HG02623 (cell line): ENCODE results near the gene KIAA1958.
"Not testable (repeated sequence)": the region's sequence is repeated elsewhere in the genome, so short reads cannot be mapped to it uniquely, and the experiment has no call there.

ENCODE experiments used
- ATAC-seq: cut with Tn5 transposase; IDR thresholded peaks from one replicate; pipeline ENCODE4 v1.9.1; 2021; ENCODE audit warnings: moderate library complexity; ENCODE audit not compliant: unreplicated experiment

Gene KIAA1958

DNA sequence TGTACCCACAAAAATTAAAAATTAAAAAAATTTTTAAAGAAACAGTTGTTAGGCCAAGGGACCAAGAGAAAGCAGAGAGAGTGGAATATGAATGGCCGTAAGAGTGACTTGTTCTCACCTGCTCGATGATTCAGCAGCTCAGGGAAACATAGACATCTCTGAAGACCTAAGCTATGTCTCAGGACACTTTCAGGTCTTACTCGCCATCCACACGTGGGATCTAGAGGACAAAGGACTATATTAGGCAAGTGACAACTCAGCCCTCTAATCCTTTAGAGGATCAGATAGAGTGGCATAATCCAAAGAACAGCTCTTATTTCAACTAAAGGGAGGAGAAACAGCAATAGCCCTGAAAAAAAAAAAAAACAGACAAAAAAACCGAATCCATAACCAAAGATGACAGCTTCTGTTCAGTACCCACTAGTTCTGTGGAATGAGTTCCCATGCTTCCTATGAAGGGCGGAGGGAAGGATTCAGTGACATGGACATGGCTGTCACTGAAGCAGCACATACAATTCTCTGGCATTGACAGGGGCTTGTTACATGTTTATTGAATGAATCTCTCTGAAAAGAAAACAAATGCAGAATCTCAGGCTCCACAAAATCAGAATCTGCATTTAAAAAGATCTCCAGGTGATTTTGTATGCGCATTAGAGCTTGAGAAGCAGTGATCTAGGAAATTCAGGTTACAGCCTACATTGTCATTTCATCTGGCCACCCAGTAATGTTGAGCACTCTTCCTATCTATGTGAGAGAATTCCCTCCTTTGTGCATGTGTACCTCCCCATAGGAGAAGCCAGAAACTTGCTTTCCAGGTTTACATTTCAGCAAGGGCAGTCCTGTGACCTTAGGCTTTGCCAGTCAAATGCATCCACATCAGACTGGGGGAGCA, 96.0 kb downstream of the KIAA1958 start:
- ATAC-seq, result no peak

DNA sequence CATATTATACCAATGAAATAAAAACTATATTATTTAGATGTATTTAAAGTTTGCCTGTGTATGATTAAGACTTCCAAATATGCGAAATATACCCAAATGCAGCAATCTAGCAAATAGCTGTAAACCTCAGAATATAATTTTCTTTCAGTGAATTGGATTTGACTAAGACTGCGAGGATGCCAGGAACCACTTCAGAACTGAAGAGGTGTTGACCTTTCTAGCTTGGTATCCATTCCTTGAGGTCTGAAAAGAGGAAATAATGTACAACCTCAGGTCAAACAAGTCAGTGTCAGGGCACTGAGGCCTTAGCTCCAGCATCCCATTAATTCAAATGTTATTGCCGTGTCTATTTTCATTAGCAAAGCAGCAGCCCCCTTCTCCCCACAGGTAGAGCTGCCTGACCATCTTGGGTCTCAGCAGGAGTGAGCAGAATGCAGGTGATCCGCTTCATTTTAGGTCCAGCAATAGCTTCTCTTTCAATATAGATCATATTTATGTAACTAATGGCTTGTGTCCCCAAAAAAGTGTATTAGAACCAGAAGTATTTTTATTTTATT, 100.0 kb downstream of the KIAA1958 start:
- ATAC-seq, result no peak

DNA sequence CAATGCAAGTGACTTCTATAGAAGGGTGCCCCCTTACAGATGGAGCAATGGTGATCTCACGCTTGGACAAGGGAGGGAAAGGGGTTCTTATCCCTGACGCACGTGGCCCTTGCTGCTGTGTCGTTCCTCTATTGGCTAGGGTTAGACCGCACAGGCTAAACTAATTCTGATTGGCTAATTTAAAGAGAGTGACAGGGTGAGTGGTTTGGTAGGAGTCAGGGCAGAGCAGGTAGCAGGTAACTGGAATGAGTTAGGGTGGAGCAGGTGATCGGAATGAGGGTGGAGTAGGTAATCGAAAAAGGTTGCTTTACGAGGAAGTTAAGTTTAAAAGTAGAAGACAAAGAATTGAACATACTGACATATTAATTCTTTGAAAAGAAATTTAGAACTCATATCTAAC, 105.2 kb downstream of the KIAA1958 start:
- not testable (repeated sequence) for ATAC-seq

DNA sequence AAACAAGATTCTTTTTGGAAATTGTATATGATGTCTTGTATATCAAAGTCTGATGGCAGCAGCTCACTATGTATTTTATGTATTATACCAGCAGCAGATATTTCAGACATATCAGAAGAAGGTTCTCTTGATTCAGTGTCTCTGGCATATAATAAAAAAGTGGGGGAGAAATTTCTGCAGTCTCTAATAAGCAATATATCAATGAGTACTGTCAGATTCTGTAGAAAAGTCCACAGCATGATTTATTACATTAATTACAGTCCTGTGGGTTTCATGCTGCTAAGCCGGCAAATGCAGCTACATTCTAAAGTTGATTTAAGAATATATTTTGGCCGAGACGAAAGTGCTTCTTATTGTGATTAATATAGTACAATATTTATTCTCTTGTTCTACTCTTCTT, 113.1 kb downstream of the KIAA1958 start:
- ATAC-seq, result no peak

DNA sequence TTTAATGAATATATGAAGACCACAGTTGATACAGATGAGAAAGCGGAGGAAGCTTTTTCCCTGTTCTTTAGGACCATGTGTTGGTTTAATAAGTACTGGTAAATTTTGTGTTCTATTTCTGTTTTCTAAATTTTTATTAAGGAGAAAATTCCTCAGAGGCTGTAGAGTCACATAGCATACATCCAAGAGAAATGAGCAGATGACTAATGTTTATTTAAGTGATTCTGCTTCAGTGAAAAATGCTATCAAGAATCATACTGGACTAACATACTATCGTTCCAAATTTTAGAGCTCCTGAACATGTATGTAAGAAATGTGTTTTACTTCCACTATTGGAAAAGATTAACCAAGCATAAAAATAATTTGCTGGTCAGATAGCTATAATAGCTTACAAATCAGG, 115.0 kb downstream of the KIAA1958 start:
- ATAC-seq, result no peak

DNA sequence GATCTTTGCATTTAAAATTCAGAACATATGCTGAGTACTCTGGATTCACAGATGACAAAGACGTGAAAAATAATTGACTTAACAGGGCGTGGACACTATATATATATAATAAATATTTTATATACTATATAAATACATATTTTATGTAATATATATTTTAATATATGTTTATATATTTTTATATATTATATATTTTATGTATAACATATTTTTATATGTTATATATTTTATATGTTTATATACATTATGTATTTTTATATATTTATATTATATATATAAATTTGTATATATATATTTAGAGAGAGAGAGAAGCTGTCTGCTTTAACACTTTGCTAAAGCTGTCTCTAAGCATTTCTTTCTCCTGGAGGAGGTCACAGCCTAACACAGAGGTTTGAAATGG, 118.2 kb downstream of the KIAA1958 start:
- ATAC-seq, result no peak

DNA sequence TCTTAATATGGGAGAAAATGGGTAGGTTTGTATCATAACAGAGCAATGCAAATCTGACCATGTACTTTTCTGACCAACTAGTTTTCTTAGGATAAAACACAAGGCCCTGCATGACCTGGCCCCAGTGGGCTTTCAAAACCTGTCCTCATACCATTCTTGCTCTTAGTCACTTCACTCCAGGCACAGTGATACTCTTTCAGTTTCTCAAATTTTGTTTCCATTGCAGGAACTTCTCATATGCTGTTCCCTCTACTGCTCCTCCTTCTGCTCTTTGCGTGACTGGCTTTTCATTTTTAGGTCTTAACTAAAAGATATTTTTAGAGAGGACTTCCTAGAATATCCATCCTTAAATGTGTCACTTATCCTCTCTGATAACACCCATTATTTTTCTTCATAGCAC, 118.9 kb downstream of the KIAA1958 start:
- peak; percentile 87 for ATAC-seq

DNA sequence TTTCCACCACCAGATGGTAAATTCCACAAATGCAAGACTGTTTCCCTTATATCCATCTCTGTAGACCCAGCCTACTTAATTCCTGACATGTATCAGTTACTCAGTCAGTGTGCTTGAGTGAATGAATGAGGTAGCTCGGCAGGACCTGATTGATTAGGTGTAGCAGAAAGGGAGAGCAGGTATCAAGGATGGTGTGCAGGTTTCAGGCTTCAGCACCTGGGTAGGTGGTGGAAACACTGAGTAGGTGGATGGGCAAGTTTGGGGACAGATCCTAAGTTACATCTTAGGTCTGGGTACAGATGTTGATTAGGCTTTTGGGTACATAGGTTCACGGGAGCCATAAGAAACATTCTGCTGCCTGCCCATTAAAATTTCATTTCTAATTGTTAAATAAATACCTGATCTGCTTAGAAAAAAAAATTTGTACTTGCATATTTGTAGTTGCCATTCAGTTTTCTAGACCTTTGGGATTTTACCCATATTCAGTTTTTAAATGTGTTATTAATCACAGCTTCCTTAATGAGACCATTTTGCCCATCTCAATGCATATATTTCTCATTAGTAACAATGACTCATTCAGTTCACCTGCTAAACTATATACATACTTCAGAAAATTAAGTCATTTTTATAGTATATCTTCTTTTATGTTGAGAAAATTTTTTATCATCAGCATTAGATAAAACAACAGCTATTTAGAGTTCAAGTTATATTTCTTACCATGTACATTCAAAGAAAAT, 119.5 kb downstream of the KIAA1958 start:
- no peak for ATAC-seq

DNA sequence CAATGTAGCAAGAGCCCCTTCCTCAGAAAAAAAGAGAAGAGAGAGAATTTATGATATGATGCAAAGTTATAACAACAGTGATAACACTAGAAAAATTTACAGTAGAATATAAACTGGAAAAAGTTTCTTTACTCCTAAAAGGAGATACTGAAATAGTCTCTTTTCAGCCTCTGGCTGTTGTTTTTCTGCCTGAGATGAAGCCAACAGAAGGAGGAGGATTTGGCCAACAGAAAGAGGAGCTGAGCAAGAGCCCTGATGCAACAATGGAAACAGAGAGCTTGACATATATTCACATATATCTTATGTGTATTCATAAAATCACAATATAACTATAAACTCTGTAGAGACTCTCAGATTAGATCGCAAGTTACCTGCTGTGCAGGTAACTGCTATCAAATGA, 122.2 kb downstream of the KIAA1958 start:
- no peak for ATAC-seq

DNA sequence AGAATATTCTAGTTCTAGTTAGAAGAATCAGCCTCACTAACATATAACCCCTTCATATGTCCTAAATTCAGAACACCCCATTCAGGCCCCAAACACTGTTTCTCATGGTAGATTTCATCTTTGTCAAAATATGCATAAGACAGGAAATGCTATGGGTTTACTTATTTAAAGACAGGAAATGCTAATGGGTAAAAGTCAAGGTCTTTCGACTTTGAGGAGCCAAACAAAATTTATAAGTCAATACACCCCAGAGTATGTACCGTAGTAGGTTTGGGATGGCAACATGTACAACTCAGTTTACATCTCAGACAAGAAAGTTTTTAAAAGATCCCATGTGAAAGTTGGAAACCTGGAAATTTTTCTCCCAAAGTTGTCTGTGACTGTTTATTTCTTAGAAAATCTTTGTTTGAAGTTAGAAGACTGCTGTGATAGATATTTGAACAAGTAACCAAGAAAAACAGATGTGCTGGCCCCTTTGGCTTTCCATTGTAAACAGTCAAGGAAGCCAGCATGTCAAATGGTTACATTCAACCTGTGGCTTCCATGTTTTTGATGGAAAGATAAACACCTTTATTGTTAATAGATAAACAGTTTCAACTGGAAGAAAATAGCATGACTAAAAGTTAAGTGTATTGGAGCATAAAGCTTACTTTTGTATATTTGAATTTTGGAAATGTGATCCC, 129.1 kb downstream of the KIAA1958 start:
- no peak for ATAC-seq

DNA sequence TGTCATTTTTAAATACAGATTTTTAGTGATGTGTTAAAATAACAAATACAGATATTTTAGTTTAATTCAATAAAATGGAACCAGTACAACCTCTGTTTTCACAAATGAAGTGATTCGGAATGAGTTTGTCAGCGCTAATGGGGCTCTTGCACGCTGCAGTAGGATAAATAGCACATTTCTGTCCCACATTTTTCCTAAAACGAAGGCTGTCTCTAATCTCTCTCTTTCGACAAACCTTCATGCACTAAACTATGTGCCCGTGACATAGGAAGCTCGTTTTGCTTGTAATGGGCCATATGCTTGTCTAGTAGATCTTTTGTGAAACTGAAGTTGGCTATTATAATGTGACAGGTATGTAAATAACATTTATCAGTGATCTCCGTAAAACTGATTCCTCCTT, 130.7 kb downstream of the KIAA1958 start:
- no peak for ATAC-seq

DNA sequence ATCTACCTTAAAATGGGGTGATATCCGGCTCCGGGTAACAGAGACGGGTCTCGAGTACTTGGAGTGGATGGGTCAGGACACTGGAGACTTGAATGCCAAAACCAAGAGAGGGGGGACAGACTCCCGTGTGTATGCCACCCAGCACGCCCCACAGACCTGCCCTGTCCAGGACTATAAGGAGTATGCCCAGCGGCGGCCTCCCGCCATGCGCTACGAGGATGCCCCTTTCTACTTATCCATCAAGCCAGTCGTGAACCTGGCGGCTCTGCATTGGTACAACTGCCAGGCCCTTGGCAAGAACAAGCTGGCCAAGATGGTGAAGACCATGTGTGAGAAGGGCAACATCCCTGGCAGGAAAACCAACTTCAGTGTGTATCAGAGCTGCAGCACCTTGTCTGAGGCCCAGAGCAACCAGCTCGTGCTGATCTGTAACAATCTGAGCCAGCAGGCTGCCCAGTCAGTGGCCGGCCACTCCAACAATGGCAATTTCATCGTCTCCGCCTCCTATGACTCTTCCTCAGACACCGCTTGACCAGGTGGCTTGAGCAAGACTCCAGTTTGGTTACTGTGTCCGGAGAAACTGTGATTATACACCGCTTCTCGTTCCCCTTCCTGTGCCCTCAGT, 131.9 kb downstream of the KIAA1958 start:
- no peak for ATAC-seq

DNA sequence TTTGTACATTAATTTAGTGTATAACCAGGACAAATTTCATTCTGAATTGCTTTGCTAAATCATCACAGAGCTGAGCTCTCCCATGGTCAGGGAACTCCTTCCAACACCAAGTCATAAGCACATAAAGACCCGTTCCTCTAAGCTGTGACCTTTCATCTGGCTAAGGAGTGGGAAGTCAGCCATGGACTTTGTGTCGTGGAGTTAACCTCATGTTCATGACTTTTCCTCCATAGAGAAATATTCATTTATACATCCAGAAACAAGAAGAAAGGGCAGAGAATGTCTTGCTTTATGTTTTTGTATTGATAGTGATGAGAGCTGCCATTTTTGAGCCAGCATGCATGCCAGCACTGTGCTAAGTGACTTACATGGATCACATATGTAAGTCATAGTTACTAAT, 133.8 kb downstream of the KIAA1958 start:
- no peak for ATAC-seq

DNA sequence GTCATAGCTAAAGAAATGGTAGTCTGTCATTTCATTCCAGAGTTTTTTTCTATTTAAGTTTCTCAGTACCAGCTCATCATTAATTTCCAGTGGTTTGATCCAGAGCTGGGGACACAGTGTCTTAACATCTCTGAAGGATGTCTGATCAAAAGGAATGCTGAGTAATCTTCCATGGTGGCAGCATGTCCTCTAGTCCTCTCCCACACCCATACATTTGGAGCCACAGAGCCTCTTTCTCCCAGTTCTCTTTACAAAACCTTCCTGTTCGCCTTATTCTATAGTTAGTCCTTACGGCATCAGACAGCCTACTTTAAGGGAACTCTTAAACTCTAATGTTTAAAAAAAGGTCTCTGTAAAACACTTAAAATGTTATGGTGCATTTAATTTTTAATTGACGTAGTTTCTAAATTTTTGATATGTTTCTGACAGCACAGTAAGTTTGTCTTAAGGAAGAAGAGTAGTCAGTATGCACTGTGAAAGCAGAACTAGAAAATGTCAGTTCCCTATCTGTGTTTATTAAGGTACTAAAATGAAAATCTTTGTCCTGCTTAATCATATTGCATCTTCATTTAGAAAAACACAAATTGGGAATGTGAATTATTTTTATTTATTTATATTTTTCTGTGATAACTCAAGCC, 134.5 kb downstream of the KIAA1958 start:
- no peak for ATAC-seq

DNA sequence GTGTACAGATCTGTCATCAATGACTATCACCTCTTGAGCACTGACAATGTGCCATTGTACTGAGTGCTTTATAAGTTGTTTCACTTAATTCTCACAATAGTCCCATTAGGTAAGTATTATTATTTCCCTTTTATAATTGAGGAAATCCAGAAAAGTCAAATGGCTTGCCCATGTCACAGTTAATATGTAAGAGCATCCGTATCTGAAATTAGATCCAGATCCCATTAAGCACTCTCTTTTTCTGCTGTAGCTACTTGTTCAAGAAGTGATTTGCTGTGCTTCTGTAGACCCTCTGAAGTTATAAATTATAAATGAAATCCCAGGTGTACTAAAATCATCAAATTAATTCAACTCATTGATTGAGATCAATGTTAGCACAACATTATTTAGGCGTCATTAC, 136.6 kb downstream of the KIAA1958 start:
- no peak for ATAC-seq

DNA sequence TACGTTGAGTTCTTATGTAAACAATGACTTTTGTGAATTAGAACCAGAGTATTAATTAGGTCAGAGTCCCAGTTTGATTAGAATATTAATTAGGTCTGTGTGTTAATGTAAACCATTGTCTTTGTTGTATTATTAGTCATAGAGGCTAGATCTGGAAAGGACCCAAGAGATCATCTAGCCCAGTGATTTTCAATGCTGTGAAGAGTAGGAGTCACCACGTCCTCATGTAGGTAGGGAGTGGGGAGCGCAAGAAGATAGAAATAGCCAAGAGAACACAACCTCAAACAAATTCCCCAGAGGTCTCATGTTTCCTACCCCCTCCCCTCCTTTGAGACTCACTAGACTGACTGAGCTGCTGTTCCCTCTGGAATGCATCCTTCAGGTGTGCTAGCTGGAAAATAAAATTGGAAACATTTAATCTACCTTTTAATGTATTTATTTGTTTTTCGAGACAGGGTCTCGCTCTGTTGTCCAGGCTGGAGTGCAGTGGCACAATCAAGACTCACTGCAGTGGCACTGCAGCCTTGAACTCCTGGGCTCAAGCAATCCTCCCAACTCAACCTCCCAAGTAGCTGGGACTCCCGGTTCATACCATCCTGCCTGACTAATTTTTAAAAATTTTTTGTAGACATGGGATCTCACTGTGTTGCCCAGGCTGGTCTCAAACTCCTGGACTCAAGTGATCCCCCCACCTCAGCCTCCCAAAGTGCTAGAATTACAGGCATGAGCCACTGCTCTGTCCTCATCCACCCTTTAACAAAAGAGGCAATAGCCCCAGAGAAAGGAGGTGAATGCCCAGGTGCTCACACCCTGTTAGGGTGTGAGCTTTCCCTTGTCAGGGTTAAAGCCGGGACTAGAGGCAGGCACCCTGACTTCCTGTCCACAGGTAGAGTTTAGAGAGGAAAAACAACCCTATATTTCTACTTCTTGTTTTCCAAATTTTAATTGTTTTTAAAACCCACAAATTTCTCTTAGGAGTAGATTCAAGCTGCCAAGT, 138.4 kb downstream of the KIAA1958 start:
- ATAC-seq, result no peak

DNA sequence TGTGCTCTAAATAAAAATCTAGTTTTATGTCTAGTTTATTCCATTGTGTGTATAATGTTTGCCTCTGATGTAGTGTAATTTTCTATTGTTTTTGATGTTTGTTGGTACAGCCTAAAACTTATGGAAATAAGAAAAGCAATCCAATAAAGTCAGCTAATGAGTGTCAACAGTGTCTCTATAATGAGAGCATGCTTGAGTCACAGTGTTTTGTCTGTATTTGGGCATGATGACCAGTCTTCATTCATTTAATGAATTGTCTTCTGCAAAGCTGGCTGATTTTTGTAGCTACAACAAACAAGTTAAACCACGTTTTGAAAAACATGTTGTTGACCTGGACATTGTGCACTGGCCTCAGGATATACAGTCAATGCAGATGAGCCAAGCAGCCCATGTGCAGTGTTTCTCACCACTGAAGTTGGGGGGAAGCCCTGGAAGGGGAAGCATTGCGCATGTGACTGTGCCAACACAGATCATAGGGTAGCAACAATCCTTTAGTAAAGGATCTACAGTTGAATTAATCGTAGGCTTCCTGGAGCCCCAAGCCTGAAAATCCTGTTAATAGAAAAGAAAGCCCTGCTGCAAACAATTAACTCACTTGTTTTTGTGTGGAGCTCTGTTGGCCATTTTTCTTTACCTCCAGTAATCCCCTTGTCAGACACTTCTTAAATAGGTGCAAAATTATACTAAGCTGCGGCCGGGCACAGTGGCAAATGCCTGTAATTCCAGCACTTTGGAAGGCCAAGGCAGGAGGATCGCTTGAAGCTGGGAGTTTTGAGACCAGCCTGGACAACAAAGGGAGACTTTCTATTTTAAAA, 143.3 kb downstream of the KIAA1958 start:
- ATAC-seq, result no peak

DNA sequence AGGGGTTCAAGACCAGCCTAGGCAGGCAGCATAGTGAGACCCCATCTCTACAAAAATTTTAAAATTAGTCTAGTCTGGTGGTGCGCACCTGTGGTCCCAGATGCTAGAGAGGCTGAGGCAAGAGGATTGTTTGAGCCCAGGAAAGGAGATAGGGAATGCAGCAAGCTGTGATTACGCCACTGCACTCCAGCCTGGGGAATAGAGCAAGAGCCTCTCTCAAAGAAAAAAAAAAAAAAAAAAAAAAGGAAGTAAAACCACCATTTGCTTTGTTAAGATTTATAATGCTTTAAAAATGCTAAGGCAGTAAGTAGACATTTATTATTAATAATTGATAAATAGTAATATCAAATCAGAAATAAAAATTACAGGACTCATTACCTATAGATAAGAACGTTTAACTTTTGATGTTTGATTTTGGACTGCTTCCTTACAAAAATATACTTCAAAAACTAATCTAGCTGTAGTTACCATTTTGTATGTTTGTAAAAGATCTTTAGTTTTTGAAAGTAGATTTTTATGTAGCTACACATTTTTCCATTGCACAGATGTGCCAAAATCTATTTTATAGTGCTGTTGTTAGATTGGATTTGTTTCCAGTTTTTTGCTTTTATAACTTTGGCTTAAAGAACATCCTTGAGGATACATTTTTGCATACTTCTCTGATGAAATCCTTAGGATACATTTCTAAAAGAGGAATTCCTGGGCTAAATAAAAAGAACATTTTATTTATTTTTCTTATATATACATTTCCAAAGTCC, 144.9 kb downstream of the KIAA1958 start:
- no peak for ATAC-seq
